ENCODE results near the gene ASTL.

- no peak for TF ChIP-seq MAX (CRISPR knock-in tag; IDR thresholded peaks at IDR 0.05)
- no peak for TF ChIP-seq COPS2 (conservative IDR thresholded peaks at IDR 0.05)
- no peak for TF ChIP-seq CTCF (IDR thresholded peaks at IDR 0.05 in 2 of 3, conservative IDR thresholded peaks at IDR 0.05 in 1 of 3; ENCODE audit: insufficient read depth in 2 of 3, low read depth in 1 of 3, low read length in 3 of 3)
These were observed 2.8 kb upstream of the ASTL start for GRCh38 chr2:96140941-96141623.
